Prostate gland (tissue), 2 donors: ENCODE data around the gene SLC35F4.

ENCODE experiments used
- POLR2AphosphoS5 ChIP-seq: sonication (generic); formaldehyde crosslinking; IDR thresholded peaks from one replicate; pipeline ENCODE4 v1.6.1; 2017; ENCODE audit warnings: antibody characterized with exemption
- TF ChIP-seq, protein P1 (sequence below), 4 experiments: fragments of 200-600 bp in 2 of 4; fragments of 450-650 bp in 2 of 4; sonication (generic) in 2 of 4; IDR thresholded peaks; 1 replicate in 3 of 4; 2 replicates in 1 of 4; pipeline ENCODE4 v1.5.1; 2016 to 2019; ENCODE audit warnings: antibody characterized with exemption in 4 of 4, mild to moderate bottlenecking in 2 of 4, moderate library complexity in 2 of 4

DNA sequence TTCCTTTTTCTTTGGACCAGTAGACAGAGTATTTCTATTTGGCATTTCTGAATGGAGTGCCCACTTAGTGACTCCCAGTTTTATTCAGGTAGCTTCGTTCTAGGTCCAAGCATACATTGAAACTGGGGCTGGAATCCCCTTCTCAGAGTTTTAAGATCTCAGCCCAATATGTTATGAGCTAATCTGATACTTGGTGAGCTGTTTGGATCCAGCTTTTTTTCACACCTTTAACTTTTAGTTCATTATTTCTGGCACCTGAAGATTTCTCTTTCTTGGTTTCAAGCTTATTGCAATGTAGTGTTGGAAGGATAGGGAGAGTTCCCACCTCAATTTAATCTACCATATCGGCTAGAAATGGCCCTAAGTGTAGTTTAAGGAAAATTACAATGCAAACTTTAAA is 318.8 kb downstream of the SLC35F4 start:
- TF ChIP-seq, protein P1, sequence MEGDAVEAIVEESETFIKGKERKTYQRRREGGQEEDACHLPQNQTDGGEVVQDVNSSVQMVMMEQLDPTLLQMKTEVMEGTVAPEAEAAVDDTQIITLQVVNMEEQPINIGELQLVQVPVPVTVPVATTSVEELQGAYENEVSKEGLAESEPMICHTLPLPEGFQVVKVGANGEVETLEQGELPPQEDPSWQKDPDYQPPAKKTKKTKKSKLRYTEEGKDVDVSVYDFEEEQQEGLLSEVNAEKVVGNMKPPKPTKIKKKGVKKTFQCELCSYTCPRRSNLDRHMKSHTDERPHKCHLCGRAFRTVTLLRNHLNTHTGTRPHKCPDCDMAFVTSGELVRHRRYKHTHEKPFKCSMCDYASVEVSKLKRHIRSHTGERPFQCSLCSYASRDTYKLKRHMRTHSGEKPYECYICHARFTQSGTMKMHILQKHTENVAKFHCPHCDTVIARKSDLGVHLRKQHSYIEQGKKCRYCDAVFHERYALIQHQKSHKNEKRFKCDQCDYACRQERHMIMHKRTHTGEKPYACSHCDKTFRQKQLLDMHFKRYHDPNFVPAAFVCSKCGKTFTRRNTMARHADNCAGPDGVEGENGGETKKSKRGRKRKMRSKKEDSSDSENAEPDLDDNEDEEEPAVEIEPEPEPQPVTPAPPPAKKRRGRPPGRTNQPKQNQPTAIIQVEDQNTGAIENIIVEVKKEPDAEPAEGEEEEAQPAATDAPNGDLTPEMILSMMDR (IDR thresholded peaks at IDR 0.05): no peak
- no peak for TF ChIP-seq POLR2AphosphoS5
